Calu3 (cell line): Measurements from ENCODE around the gene HABP4. TPM values are rescaled to one million over a fixed set of nuclear protein-coding genes. Genes with fewer than 3 reads are reported as not detected.

Source experiments
- BruUV-seq: library from RNA; stranded (reverse); fragments of 400-500 nt; replicated peaks from 2 replicates; lab custom pipeline; 2021; lab: Mats Ljungman, UMichigan
- CTCF ChIA-PET: fragments of 300-600 bp; sonication (Branson Sonifier 250); formaldehyde crosslinking; loops from one replicate; lab custom pipeline; 2022; ENCODE audit warnings: antibody characterized with exemption; lab: Charles Lee
- DNase-seq: peaks from one replicate; pipeline ENCODE4 v3.0.0; 2022
- H3K27ac Mint-ChIP-seq: one replicate; pipeline ENCODE4 v1.8.0; 2022; ENCODE audit warnings: mixed read lengths; ENCODE audit not compliant: unreplicated experiment
- H3K27me3 Mint-ChIP-seq: one replicate; pipeline ENCODE4 v1.8.0; 2022; ENCODE audit warnings: mixed read lengths; ENCODE audit not compliant: unreplicated experiment
- H3K36me3 Mint-ChIP-seq: one replicate; pipeline ENCODE4 v1.8.0; 2022; ENCODE audit warnings: mild to moderate bottlenecking, moderate library complexity, mixed read lengths; ENCODE audit not compliant: insufficient read depth, unreplicated experiment
- H3K4me1 Mint-ChIP-seq: one replicate; pipeline ENCODE4 v1.8.0; 2022; ENCODE audit warnings: mild to moderate bottlenecking, low read depth, mixed read lengths; ENCODE audit not compliant: unreplicated experiment
- H3K4me3 Mint-ChIP-seq: one replicate; pipeline ENCODE4 v1.8.0; 2022; ENCODE audit warnings: mild to moderate bottlenecking, low read depth, moderate library complexity, mixed read lengths; ENCODE audit not compliant: unreplicated experiment
- H3K9me3 Mint-ChIP-seq: one replicate; pipeline ENCODE4 v1.8.0; 2022; ENCODE audit warnings: low read depth, mixed read lengths; ENCODE audit not compliant: unreplicated experiment
- intact Hi-C: fragments of 100-400 bp; cut with micrococcal nuclease; formaldehyde crosslinking; loops from one replicate; pipeline ENCODE4 v1.10.0; 2022; ENCODE audit not compliant: unreplicated experiment
- total RNA-seq: library from RNA; stranded (reverse); gene quantifications from 2 replicates; pipeline ENCODE4 v1.2.3, GENCODE V29; 2022
- TF ChIP-seq, protein P1 (sequence below): fragments of 200-600 bp; IDR thresholded peaks from one replicate; pipeline ENCODE4 v1.8.0; 2022; ENCODE audit warnings: antibody characterized with exemption; ENCODE audit not compliant: unreplicated experiment

HABP4 gene
- total RNA-seq, 1 experiment from 2014 or later: 11.6 TPM

DNA sequence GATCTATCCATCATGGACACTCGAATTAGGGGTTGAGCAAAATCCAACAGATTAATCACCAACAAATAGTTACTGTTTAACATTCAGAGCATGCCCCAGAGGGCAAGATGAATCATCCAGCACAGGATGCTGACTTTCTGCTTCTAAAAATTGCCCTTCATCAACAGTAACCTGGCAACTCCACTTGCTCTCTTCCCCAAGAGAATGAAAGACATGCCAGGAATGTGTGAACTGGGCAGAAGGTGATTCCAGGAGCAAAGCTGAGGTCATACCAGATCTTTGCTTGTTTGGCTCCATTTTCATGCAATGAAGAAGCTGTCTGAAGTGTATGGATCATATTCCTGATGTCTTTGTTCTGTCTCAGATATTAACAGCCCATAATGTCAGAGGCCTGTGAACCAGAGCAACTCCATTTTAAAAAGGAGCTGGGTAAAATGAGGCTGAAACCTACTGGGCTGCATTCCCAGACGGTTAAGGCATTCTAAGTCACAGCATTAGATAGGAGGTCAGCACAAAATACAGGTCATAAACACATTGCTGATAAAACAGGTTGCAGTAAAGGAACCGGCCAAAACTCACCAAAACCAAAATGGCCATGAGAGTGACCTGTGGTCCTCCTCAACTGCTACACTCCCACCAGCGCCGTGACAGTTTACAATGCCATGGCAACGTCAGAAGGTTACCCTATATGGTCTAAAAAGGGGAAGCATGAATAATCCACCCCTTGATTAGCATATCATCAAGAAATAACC lies 29.3 kb upstream of the HABP4 start:
- H3K4me3 Mint-ChIP-seq: no peak overlapping the region
- CTCF ChIA-PET: interaction anchor here (0.6 to 1.1 kb wide), 4 partner anchors 21 to 93 kb away, joined by 3 to 6 read pairs (median 4); no protein-coding TSS in a partner anchor
- H3K27ac Mint-ChIP-seq: peak overlapping the region; percentile 93
- no TSS peak for BruUV-seq
- intact Hi-C loops: no loop called here
- TF ChIP-seq, protein P1, sequence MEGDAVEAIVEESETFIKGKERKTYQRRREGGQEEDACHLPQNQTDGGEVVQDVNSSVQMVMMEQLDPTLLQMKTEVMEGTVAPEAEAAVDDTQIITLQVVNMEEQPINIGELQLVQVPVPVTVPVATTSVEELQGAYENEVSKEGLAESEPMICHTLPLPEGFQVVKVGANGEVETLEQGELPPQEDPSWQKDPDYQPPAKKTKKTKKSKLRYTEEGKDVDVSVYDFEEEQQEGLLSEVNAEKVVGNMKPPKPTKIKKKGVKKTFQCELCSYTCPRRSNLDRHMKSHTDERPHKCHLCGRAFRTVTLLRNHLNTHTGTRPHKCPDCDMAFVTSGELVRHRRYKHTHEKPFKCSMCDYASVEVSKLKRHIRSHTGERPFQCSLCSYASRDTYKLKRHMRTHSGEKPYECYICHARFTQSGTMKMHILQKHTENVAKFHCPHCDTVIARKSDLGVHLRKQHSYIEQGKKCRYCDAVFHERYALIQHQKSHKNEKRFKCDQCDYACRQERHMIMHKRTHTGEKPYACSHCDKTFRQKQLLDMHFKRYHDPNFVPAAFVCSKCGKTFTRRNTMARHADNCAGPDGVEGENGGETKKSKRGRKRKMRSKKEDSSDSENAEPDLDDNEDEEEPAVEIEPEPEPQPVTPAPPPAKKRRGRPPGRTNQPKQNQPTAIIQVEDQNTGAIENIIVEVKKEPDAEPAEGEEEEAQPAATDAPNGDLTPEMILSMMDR: no peak
- H3K27me3 Mint-ChIP-seq: no peaks in the 10 kb centered on the region
- H3K9me3 Mint-ChIP-seq: no peaks in the 10 kb centered on the region
- peak; percentile 64 for DNase-seq
- H3K36me3 Mint-ChIP-seq: peaks cover 33% of the 10 kb centered on the region
- H3K4me1 Mint-ChIP-seq: peaks cover 13% of the 10 kb centered on the region

DNA sequence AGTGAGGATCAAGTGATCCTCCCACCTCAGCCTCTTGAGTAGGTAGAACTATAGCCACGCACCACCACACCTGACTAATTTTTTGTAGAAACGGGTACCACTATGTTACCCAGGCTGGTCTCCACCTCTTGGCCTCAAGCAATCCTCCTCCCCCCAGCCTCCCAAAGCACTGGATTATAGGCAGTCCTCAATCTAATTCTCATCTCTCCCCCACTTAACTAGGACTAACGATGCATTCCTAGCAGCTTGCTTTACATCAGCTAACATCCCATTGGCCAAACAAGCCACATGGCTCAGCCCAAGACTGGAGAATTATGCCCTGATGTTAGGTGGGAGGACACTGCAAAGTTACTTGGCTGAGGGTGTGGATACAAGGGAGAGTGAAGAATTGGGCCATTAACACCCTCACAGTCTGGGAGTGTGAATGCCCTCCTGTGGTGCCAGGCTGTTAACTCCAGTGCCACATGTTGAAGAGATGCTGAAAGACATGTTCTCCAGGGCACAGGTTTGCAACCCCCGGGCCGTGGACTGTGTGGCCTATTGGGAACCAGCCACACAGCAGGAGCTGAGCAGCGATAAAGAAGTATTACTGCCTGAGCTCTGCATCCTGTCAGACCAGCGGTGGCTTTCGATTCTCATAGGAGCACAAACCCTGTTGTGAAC lies 26.5 kb upstream of the HABP4 start:
- intact Hi-C loops: no loop called here
- DNase-seq: no peak
- CTCF ChIA-PET: interaction anchor here (0.5 kb wide), 1 partner anchor 672 kb away, joined by 3 read pairs; no protein-coding TSS in a partner anchor
- Mint-ChIP-seq H3K4me1 (peaks cover 13% of the 10 kb centered on the region), H3K9me3 (no peaks in the 10 kb centered on the region), H3K36me3 (peaks cover 17% of the 10 kb centered on the region), H3K4me3 (no peak overlapping the region), H3K27me3 (no peaks in the 10 kb centered on the region), H3K27ac (no peak overlapping the region)
- TF ChIP-seq, protein P1: no peak
- no TSS peak for BruUV-seq

DNA sequence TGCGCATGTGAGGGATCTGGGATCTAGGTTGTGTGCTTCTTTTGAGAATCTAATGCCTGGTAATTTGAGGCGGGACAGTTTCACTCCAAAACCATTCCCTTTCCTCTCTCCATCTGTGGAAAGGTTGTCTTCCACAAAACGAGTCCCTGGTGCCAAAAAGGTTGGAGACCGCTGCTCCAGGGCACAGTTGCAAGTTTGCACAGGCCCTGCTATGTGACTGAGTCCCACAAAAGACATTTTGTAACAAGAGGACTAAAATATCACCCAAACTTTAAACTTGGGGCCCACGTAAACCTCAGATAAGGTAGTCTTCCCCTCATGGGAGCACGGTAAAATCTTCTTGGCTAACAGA lies 26.0 kb upstream of the HABP4 start:
- no peak for DNase-seq
- H3K27me3 Mint-ChIP-seq: no peaks in the 10 kb centered on the region
- intact Hi-C loops: no loop called here
- CTCF ChIA-PET: interaction anchor here (0.5 kb wide), 1 partner anchor 672 kb away, joined by 3 read pairs; no protein-coding TSS in a partner anchor
- TF ChIP-seq, protein P1: no peak
- no peaks in the 10 kb centered on the region for H3K9me3 Mint-ChIP-seq
- peaks cover 12% of the 10 kb centered on the region for H3K36me3 Mint-ChIP-seq
- BruUV-seq: no TSS peak
- no peak overlapping the region for H3K4me3 Mint-ChIP-seq
- H3K4me1 Mint-ChIP-seq: peaks cover 13% of the 10 kb centered on the region
- no peak overlapping the region for H3K27ac Mint-ChIP-seq

DNA sequence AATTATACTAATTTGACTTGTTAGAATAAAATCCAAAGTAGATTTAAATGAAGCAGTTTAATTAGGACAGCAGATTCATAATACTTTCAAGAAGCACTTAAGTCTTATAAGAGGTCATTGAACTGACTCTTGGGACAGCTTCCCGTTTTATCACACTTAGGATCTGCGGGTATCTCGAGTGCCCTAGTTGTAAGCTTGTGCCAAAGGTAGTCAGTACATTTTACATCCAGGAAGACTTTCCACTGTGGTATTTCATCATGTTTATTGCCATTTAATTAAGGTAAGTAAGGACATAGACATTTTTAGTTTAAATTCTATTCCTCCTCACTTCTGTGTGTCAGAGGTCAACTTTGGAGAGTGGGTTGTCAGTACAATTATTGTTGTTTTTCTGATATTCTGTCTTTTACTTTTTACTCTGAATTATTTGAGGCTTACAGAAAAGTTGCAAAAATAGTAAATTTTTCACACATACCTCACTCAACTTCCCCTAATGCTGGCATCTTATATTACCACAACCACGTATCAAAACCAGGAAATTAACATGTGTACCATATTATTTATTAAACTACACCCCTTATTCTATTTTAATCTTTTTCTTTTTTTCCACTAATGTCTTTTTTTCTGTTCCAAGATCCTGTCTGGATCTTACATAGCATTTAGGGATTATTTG lies 24.3 kb upstream of the HABP4 start:
- TF ChIP-seq, protein P1: no peak
- intact Hi-C loops: no loop called here
- BruUV-seq: no TSS peak
- Mint-ChIP-seq H3K36me3 (no peaks in the 10 kb centered on the region), H3K4me1 (peaks cover 6% of the 10 kb centered on the region), H3K4me3 (no peak overlapping the region), H3K27ac (no peak overlapping the region), H3K9me3 (no peaks in the 10 kb centered on the region), H3K27me3 (no peaks in the 10 kb centered on the region)
- DNase-seq: no peak
- CTCF ChIA-PET: no interaction called here
